Hematopoietic multipotent progenitor cell treated with erythropoietin and hydrocortisone succinate and interleukin-3 and kit ligand, for 17 days (in vitro differentiated cells): Measurements from ENCODE around the gene TMEM33.
A peak's percentile ranks its signal among the peaks of the same experiment; 100 is the strongest.
"Not testable (repeated sequence)": the region's sequence is repeated elsewhere in the genome, so short reads cannot be mapped to it uniquely, and the experiment has no call there.

Source experiments
- DNase-seq: peaks from one replicate; pipeline ENCODE4 v3.0.0-alpha.2; 2015; ENCODE audit warnings: low spot score

Gene TMEM33, protein sequence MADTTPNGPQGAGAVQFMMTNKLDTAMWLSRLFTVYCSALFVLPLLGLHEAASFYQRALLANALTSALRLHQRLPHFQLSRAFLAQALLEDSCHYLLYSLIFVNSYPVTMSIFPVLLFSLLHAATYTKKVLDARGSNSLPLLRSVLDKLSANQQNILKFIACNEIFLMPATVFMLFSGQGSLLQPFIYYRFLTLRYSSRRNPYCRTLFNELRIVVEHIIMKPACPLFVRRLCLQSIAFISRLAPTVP

DNA sequence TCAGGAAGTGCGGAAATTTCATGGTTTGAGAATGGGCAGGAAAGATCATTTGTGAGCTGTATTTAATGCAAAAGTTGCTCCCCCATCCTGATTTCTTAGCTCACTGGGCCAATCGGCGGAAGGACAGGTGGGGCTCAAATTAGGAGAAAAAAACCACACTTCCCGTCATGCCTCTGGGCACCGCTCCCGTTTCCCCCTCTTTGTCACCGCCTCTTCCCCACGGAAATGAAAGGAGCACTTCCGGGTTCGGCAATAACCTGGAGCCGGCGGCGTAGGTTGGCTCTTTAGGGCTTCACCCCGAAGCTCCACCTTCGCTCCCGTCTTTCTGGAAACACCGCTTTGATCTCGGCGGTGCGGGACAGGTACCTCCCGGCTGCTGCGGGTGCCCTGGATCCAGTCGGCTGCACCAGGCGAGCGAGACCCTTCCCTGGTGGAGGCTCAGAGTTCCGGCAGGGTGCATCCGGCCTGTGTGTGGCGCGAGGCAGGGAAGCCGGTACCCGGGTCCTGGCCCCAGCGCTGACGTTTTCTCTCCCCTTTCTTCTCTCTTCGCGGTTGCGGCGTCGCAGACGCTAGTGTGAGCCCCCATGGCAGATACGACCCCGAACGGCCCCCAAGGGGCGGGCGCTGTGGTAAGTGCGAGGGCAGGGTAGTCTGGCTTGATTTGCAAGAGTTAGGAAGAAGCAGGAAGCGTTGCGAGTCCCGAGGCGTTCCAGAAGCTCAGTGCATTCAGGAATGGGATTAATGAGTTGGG is at the start of gene TMEM33:
Gene TMEM33, plus strand, starts transcription at position 529 of the 751 bp plus-strand sequence. Its CDS starts 56 bp downstream, at position 585.
- peak; percentile 79 for DNase-seq

GRCh38 chr4:41885456-41885855 is 49.8 kb upstream of the TMEM33 start:
- DNase-seq = no peak

- no peak for DNase-seq
Observed at GRCh38 chr4:41887277-41887676, 48.0 kb upstream of the TMEM33 start.

DNA sequence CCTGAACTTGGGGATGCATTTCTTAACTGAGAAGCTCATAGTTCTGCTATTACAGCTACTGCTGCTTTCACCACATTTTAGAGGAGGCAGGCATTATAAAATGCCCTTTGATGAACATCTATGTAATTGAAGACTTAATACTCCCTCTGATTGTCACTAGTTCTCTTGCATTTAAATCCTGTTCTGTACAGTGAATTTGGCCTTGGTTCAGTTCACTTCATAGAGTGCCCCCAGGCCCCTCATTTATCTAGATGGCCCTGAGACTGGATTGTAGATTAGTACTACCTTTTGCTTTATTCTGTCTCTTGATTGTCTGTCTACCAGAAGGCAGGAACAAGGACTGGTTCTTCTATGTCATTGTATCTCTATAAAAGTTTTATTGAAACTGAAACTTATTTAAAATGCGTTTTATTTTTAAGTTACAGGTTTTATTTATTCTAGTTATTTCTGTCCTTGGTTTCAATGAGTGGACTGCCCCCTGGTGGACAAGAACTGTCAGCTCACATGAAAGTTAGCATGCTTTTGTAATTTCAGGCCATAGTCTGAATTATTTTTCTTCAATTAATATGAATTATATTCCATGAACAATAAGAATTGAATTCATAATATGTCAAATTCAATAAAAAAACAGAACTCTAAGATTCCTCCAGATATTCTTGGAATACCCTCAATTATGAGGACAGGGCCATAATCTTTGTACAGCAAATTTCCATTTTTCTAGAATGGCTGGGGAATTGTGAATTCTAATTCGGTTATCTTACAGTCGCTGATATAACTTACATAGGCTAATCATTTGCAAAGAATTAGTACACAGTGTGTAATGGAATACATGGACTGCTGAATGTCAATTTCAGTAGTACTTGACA is 47.2 kb upstream of the TMEM33 start:
- peak; percentile 33 for DNase-seq

DNA sequence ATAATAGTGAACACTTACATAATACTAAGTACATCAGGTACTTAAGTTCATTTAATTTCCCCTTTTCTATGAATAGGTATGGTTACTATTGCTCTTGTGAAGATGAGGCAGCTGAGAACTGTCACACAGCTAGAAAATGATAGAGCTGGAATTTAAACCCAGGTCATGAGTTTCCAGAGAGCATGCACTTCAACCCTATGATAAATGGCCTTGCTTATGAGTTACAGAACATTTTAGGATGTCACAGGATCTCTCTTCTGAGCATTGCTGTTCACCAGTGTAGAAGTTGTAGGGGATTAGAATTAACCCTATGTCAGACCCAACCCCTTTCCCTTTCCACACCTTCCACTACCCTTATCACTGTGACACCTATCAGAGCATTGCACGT is 46.5 kb upstream of the TMEM33 start:
- DNase-seq = no peak

- no peak for DNase-seq
Observed at GRCh38 chr4:41889317-41889716, 45.9 kb upstream of the TMEM33 start.

- no peak for DNase-seq
Observed at GRCh38 chr4:41890085-41890484, 45.1 kb upstream of the TMEM33 start.

DNA sequence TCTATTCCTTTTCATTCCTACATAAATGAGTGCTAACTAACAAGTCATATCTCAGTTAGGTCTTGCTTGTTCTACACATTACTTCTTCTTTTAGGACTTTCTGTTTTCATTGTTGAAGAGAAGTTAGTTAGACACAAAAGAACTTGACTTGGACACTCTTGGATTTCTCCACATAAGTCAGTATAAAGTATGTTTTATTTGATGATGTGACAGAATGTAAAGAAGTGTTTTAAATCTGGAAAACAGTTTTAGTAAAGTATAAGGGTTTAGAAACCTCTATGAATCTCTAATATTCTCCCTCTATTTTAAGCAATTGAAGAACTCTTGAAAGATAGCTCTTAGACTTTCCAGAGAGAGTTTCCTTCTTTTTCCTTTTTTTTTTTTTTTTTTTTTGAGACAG is 38.6 kb upstream of the TMEM33 start:
- DNase-seq = no peak

- DNase-seq = no peak
Observed at GRCh38 chr4:41897698-41898097, 37.5 kb upstream of the TMEM33 start.

DNA sequence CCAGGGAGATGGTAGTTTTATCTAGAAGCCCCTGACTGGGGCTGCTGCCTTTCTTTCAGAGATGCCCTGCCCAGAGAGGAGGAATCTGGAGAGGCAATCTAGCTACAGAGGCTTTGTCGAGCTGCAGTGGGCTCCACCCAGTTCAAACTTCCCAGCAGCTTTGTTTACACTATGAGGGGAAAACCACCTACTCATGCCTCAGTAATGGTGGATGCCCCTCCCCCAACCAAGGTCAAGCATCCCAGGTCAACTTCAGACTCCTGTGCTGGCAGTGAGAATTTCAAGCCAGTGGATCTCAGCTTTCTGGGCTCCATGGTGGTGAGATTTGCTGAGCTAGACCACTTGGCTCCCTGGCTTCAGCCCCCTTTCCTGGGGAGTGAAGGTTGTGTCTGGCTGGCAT is 26.1 kb upstream of the TMEM33 start:
- DNase-seq = not testable (repeated sequence)

DNA sequence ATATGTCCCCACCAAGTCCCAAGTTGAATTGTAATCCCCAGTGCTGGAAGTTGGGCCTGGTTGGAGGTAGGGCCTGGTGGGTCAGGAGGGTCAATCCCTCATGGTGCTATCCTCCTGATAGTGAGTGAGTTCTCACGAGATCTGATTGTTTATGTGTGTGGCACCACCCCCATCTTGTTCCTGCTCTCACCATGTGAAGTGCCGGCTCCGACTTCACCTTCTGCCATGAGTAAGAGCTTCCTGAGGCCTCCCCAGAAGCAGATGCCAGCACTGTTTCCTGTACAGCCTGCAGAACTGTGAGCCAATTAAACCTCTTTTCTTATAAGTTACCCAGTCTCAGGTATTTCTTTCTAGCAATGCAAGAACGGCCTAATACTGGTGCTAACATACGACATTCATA is 22.7 kb upstream of the TMEM33 start:
- no peak for DNase-seq

DNA sequence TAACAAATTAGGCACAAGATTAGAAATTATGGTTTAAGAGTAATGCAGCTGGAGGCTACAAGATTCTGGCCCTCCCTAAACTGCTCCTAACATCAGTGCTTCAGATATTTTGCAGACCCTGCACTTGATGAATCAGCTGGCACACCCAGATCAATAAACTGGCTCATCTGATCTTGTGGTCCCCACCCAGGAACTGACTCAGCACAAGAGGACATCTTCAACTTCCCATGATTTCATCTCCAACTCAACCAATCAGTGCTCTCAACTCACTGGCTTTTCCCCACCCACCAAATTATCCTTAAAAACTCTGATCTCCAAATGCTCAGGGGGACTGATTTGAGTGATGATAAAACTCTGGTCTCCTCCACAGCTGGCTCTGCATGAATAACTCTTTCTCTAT is 21.7 kb upstream of the TMEM33 start:
- DNase-seq = no peak

DNA sequence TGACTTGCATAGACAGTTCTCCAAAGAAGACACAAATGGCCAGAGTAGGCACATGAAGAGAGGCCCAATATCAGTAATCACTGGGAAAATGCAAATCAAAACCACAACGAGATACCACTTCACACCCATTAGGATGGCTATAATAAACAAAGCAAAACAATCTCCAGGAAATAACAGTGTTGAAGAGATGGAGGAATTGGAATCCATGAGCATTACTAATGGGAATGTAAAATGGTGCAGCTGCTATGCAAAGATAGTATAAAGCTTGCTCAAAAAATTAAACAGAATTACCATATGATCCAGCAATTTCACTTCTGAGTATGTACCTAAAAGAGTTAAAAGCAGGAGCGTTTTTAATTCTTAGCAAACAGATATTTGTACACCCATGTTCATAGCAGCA is 17.0 kb upstream of the TMEM33 start:
- DNase-seq = no peak

DNA sequence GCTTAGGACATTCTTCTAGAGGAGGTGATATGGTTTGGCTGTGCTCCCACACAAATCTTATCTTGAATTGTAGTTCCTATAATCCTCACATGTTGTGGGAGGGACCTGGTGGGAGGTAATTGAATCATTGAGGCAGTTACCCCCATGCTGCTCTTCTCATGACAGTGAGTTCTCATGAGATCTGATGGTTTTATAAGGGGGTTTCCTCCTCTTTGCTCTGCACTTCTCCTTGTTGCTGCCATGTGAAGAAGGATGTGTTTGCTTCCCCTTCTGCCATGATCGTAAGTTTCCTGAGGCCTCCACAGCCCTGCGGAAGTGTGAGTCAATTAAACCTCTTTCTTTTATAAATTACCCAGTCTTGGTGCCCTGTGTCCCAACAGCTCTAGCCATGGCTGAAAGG is 14.8 kb upstream of the TMEM33 start:
- not testable (repeated sequence) for DNase-seq

DNA sequence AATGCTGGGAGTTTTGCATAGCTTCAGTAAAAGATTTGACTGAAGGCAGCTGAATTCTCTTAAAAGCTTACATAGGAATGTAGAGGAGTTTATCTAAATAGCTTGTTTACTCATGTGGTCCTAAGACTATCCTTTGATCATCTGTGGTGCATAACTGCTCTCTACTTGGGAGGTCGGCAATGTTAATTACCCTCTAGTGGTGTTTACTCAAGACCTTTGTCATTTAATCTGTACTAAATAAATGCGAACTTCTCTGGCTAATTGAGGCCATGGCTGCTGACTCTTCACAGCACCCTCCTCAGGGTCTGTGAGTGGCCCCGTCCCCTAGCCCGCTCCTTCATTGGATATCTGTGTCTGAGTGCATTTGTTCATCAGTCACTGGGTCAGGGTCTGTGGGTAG is 13.8 kb upstream of the TMEM33 start:
- DNase-seq = no peak

GRCh38 chr4:41927796-41928499 is 7.3 kb upstream of the TMEM33 start:
- no peak for DNase-seq

GRCh38 chr4:41930139-41930831 is 4.9 kb upstream of the TMEM33 start:
- no peak for DNase-seq

DNA sequence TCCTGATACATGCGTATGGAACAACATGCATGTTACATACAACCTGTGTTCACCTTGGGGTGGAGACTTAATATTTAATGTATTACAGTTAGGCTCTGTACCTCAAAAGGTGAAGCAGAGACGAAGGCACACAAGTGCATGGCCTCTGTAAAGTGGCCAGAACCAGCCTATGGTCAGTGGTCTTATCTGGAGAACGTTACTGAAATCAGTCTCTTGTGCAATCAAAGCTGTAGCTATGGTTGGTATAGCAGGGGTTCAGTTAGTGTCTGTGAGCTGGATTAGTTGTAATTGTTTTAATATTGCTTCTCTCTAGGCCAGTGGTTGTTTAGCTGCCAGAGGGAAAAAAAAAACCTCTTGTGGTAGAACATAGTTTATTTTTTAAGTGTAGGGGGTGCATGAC is 2.2 kb upstream of the TMEM33 start:
- DNase-seq = no peak

DNA sequence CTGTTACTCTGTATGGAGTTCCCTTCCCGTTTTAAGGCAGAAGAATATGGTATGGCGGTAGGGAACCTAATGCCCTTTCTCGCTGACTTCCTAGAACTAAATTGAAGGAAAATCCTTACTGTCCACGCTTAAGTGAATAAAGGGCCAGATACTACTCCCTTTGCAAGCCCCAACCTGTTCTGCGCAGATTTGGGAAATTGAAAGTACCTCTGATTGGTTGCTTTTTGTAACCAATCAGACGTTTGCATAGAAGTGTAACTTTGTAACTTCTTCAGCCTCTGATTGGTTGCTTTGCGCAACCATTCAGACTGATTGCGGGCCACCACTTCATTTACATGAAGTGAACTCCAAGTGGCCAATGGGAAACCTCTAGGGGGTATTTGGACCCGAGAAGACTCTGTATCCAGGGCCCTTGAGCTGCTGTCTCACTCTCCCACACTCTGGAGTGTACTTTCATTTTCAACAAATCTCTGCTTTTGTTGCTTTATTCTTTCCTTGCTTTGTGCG is 1.2 kb upstream of the TMEM33 start:
- no peak for DNase-seq

DNA sequence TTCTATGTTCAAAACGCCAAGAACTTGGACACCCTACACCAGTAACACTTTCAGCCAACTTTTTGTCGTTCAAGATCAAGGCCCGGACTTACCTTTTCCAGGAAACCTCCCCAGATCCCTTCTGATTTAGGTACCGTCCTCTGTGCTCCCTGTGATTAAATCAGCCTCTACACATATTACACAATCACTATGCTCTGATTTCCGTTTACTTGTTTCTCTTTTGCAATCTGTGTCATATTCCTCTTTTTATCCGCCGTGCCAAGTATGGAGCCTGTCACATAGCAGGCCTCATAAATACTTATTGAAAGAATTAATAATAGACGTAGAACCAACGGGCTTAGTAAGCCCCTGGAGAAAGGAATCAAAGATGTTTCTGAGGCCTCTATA is 722 bp upstream of the TMEM33 start:
- DNase-seq = no peak

GRCh38 chr4:41935652-41936021 is 408 bp downstream of the TMEM33 start:
- peak; percentile 32 for DNase-seq
